Measurements from ENCODE around the gene PER1.
A peak's percentile ranks its signal among the peaks of the same experiment; 100 is the strongest.

Gene PER1

DNA sequence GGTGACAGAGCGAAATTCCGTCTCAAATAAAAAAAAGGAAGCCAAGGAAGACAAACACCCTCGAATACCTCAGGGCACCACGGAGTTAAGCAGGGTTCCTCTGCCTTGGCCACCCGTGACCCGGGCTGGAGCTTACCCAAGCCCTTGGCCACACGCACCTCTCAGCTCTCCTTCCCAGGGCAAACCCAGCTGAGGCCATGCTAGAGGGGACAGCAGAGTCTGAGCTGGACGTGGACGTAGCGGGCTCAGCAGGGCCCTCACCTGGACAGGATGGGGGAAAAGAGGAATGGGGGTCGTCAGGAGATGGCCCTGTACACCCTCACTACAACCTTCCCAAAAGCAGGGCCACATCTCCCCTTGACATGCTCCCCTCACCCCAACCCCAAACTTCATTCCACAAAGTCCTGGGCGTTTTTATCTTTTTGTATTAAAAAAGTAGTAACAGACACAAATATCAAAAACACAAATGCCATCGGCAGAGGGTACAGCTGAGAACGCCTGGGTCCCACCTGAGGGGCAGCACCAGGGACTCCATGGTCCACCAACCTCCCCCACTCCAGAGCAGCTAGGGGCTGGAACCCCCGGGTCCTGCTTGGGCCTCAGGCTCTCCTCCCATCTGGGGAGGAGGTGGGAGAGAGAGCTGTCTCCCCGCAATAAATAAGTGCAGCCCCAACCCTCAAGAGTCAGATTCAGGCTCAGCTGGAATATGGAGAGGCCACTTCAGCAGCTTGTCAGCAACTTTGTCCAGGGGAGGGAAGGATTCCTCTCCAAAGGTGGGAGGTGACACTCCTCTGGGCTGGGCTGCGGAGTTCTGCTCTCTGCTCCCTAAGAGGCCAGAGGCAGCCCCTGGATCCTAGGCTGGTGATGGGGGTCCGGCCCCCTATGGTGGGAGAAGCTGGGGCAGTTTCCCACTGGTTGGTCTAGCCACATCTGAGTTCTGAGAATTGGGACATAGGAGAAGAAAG is 11.9 kb downstream of the PER1 start:
- no peak for DNase-seq

DNA sequence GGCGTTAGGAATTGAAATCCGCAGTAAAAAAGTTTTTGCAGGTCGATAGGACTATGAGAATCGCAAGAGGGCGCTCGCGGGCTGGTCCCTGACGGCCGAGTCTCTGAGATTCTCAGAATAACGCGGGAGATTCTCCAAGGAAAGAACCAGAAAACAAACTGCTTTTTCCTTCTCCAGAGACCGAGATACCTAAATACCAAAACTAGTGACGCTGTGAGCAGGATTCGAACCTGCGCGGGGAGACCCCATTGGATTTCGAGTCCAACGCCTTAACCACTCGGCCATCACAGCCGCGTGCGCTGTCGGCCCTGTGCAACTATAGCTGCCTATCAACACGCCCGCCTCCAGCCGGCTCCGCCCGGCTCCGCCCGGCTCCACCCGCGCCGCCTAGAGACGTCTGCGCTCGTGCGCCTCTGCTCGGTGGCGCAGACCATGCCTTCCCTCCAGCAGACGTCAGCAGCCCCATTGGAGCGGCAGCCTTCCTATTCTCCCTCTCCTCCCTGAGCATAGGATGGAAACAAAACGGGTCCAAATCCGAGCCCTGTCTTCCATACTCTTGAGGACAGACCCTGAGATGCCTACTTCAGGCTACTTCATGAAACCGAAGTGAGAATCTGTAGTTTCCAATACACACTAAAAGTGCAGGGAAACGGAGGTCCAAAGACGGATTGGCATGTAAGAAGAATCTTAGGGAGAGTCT is 13.4 kb downstream of the PER1 start:
- peak; percentile 71 for DNase-seq

DNA sequence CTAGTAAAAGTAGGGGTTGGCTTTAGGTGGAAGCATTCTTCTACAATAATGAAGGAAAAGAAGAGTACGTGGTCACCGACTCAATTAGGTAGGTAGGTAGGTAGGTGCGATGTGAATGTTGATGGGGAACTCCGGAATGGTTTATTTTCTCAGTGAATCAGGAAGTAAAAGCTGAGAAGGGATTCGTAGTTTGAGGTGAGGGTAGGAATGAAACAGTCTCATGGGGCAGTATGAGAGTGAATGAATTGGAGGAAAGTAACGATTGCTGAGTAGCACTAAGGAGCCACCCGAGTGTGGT is 13.9 kb downstream of the PER1 start:
- no peak for DNase-seq

DNA sequence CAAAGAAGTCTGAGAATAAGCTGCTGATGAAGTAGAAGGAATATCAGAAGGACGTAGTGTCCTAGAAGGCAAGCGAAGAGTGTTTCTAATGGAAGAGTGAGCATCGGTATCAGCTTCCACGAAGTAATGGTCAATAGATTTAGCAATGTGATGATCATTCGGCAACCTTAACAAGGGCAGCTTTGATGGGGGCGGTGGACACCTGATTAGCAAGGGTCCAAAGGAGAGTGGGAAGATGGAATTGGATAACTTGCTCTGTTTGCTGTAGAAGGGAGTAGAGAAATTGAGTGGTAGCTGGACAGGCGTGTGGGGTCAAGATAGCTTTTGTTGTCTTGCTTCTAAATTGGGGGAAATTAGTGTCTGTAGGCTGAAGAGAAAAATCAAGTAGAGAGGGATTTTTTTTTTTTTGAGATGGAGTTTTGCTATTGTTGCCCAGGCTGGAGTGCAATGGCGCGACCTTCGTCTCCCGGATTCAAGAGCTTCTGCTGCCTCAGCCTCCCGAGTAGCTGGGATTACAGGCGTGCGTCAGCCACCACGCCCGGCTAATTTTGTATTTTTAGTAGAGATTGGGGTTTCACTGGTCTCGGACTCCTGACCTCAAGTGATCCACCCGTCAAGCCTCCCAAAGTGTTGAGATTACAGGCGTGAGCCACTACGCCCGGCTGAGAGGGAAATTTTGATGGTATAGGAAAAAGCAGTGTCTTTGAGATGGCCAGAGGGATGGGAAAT is 14.4 kb downstream of the PER1 start:
- DNase-seq: no peak

DNA sequence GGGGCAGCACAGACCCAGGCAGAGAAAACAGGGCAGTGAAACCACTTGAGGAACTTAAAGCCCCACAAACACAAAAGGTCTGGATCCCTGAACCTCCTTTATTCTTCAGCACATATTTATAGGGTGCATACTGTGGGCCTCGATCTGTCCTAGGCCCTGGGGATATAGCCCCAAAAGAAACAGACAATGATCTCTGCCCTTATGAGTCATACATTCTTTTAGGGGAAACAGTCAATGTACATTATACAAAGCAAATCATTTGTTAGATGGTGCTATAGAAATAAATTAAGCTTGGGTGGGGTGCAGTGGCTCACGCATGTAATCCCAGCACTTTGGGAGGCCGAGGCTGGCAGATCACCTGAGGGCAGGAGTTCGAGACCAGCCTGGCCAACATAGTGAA is 18.3 kb downstream of the PER1 start:
- no peak for DNase-seq

DNA sequence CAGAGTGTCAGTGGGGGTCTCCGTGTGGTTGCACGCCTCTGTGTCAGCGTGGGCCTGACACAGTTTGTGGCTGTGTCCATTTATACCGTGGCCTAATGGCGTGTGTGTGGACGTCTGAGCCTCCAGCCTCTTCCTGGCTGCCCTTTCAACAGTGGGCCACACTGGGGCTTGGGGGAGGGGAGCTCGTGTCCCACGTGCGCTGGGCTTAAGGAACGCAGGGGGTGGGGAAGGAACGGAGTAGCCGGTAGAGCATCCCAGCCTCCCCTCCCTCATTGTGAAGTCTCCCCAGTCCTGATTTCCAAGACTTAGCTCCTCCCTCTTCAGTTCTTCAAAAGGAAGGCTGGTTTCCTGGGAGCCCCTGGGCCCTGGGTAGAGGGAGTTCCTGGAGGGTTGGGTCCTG is 18.8 kb downstream of the PER1 start:
- DNase-seq: no peak

DNA sequence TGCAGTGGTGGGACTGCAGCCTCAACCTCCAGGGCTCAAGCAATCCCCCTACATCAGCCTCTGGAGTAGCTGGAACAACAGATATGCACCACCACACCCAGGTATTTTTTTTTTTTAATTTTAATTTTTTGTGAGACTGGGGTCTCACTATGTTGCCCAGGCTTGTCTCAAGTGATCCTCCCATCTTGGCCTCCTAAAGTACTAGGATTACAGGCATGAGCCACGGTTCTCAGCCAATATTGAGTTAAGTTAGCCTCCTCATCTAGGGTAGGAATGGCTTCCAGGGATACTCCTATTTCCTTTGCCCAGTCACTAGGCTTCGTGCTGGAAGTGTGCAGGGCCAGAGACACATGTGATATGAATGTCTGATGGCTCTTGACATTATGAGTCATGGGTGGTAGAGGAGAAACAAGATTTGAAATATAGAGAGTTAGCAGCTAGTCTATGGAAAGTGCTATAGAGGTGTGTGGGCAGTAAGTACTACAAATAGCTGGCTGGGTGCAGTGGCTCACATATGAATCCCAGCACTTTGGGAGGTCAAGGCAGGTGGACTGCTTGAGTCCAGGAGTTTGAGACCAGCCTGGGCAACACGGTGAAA is 20.3 kb downstream of the PER1 start:
- no peak for DNase-seq

DNA sequence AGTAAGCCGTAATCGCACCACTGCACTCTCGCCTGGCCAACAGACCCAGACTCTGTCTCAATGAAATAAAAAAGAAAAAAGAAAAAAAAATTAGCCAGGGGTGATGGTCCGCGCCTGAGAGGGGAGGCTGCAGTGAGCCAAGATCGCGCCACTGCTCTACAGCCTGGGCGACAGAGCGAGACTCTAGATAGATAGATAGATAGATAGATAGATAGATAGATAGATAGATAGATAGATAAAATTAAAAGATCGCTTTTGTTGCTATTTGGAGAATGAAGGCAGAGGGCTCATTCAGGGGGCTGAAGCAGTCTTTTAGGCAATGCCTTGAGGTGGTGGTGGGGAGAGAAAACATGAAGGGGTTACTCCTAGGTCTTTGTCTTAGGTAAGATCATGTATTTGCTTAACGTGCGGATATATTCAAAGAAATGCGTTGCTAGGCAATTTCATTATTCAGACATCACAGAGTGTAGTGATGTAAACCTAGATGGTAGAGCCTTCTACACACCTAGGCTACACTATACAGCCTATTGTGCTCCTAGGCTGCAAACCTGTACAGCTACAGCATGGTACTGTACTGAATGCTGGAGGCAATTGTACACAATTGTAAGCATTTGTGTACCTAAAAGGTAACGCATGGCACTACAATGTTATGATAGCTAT is 23.9 kb downstream of the PER1 start:
- no peak for DNase-seq

DNA sequence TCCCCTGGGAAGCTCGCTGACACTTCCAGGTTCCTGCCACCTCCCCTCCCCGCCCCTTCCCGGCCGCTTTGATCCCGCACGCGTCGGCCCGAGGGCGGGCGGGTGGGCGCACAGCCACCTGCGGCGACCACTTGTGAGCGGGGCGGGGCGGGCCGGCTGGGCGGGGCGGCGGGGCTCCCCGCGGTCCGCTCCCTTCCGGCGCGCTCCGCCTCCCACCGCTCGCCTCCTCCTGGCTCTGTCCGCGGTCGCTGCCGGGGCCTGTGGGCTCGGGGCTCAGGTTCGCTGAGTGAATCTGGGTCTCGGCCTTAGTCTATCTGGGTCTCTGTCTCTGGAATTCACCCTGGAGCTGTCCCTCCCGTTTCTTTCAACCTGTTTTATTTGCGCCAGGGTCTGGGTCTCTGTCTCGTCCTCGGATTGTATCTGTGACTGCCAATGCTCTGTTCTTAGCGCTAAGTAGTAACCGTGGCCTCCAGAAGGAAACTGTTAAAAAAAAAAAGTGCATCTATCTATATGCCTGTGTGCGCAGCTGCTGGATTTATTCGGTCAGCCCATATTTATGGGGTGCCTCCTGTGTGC is 25.6 kb downstream of the PER1 start:
- no peak for DNase-seq

DNA sequence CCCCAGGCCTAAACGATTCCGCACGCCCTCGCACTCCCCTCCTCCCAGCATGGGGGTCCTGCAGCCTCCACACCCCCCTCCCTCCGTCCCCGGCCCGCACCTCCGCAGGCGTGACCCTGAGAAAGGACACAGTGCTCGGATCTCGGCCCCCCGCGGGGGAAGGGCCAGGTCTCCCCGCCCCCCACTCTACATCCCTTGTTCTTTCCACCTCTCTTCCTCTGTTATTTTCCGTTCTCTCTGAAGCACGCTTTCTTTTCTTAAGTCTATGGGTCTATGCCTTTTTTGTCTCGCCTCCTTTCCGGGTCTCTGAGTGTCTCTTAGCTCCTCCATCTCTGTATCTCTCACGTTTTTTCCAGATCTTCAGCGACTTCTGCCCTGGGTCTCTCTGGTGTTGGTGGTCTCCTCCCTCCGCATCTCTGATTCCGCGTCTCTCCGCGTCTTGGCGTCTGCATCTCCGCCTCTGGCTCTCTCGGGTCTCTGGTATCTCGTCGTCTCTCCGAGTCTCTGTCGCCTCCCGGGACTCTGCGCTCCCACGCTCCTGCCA is 26.2 kb downstream of the PER1 start:
- no peak for DNase-seq

DNA sequence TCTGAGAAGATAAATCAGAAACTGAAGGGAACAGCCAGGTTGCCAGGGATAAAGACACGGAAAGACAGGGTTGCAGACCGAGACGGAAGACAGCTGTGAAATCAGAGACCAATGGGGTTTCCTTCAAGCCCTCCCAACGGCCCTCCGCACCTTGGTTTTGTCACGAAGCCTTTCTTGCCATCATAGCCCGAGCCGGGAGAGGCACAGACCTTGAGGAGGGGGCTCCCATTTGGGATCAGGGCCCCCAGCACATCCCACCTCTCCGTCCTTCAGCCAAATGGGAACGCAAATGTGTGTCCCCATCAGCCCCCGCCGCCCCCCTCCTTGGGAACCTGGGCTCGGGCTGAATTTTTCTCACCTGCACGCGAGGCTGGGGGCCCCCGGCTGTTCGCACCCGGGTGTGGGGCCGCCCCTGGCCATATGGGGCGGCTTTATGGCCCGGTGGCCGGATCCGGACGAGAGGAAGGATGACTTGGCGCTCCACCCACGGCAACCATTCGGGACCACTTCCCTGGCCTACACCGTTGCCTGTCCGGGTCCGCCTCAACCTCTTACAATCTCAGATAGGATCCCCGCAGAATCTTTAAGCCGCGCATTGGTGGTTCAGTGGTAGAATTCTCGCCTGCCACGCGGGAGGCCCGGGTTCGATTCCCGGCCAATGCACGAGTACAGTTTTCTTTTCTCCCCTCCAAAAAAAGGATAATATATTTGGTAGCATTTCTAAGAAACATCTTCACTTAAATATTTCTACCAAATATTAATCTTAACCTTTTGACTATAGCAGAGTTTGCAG is 26.9 kb downstream of the PER1 start:
- no peak for DNase-seq

DNA sequence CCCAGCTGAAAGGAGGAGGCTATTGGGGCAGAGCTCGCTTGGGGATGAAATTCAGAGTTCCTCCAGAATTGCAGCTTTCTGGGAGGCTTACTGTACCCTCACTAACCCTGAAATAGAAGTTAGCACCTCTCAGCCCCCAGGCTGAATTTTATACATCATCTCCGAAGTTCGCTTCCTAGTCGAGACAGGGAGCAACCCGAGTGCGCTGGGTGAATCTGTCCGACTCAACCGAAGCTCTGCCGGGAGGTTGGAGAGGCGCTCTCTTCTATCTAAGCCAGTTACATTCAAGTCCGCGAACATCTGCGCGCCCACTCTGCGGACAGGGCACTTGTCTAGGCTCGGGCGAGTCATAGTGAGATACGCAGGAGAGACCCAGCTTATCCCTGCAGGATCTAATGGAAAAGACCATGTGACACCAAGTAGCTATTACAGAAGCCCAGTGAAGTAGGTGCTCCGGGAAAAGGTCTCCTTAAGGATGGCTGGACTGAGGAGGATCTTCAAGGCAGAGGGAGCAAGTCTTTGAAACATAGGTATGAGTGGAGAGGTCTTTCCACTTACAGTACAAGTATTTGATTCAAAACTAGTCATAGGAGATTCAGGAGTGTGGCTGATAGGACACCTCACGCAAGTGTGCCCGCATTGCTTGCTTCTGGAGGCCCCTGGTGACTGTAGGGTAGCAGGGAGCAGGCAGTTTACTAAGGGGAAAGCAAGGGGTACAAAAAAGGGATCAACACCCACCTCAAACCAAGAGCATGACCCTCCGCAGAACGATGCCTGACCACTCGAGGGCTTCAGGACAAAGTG is 27.7 kb downstream of the PER1 start:
- no peak for DNase-seq

DNA sequence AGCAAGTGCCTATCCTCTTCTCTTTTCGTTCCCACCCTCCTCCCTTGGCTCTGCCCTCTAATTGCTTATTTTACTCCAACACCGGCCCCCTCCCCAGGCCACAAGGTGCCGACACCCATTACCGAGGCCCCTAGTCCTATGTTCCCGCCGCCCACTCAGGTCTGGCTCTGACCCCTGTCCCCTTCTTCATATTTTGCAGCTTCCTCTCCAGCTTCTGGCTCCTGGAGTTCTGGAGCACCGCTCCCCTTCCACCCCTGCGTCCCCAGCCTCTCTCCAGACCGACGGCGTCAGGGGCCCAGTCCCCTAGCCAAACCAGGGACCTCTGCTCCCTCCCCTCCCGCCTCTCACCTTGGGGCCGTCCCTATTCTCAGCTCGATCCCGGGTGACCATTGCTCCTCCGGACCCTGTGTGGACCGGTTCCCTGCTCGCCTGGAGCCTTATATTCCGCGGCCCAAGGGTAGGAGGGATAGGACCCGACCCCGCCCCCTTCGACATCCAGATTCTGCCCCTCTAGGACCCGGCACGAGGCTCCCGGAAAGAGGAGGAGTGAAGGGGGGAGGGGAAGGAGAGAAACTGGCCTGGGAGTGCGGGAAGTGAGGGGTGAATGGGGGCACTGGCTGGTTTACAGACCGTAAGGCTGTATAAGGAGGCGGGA is 28.4 kb downstream of the PER1 start, which contains the start of gene HES7:
TSS of gene HES7 (minus strand) at position 412 of the 655 bp plus-strand sequence. CDS start at position 390, 22 bp downstream.
- DNase-seq: no peak

DNA sequence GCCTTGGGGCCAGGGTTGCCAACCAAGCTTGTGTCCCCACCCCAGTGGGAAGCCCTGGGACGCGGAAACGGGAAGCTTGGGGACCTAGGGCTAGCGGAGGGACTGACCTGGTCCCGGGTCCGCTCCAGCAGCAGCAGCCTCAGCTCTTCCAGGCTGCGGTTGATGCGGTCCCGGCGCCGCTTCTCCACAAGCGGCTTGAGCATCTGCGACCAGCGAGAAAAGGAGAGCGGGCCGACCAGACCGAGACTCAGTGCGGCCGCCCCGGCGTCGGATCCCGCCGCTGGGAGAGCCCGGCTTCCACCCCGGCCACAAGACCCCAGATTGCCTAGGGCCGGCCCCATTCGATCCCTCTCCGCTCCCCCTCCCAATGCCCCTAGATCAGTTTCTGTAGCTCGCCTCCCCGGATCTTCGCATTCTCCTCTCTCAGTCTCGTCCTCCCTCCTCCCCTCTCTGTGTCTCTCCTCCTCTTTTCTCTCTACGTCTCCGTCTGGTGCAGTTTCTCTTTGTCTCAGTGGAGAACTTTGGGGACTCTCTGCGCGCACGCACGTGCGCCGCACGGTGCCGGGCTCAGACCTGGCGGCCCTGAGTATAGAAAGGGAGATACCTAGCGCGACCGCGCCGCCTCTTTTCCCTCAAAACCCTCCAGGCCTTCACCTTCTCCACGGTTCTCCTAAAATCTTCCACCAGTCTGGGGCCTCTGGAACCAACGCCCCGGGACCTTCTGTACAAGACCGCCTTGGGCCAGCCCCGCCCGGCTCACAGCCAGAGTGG is 29.1 kb downstream of the PER1 start:
- DNase-seq: no peak

DNA sequence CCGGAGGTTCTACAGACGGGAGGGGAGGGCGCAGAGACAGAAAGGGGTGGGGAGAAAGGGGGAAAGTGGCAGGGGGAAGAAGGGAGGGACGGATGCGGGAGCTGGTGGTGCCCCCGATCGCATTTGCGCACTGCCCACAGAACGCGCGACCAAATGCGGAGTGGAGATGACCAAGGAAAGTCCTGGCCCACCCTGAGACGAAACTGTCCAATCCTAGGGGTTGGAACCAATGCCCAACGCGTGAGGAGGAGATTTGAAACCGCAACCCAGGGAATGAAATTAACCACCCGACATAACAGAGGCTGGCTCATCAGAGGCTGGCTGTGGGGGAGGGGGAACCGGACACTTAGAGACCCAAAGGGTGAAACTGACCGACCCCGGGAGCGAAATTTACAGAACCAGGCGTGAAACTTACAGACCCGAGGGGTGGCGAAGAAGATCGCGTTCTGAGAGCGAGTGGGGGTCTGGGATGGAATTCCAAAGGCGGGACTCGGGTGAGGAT is 29.7 kb downstream of the PER1 start:
- no peak for DNase-seq

DNA sequence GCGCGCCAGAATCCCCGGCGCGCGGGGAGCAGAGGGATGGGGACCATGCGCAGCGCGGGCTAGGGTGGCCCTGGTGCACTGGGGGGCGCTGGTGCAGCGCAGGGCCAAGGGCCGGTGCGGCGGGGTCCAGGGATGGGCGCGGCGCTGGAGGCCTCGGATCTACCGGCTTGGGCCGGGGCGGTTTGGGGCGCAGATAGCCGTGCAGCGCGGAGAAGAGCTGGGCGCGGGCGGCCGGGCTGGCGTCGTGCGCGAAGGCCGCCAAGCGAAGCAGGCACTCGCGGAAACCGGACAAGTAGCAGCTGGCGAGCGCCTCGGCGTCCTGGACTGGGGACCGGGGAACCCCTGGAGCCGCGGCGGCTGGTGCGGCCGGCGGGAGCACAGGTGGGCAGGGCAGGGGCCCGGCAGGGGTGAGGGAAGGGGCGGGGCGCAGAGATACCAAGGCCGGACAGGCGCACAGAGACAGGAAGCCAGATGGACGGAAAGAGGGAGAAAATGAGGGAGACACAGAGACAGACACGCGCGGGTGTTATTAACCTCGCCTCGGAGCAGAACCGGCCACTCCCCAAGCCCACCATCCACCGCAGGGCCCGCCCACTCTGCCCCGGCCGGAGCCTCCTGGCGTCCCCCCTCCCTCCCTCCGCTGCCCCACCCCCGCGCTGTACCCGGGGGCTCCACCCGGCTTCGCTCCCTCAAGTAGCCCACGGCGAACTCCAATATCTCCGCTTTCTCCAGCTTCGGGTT is 30.4 kb downstream of the PER1 start:
- no peak for DNase-seq

DNA sequence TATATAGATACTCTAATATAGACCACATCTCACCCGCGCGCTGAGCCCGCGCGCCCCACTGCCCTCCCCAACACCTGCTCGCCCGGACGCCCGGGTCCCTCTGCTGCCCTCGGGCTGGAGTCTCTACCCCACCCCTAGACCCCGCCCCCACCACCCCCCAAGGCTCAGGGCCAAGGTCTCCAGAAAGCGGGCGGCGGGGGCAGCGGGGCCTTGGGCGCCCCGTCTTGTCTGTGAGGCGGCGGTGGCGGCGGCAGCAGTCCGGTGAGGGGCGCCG is 30.9 kb downstream of the PER1 start:
- DNase-seq: no peak
